H1 (cell line): ENCODE results near the gene SUPT7L.
"Not testable (repeated sequence)": the region's sequence is repeated elsewhere in the genome, so short reads cannot be mapped to it uniquely, and the experiment has no call there.

Experiments used
- ATF2 ChIP-seq: IDR thresholded peaks from 2 replicates; pipeline ENCODE4 v1.6.1; 2012; ENCODE audit warnings: low read length, inconsistent platforms
- ATF3 ChIP-seq: IDR thresholded peaks from 2 replicates; pipeline ENCODE4 v1.6.1; 2011; ENCODE audit warnings: low read depth, mild to moderate bottlenecking, low read length; ENCODE audit not compliant: insufficient read depth
- CTBP2 ChIP-seq: IDR thresholded peaks from 2 replicates; pipeline ENCODE4 v1.7.0; 2011; ENCODE audit warnings: borderline replicate concordance, mild to moderate bottlenecking, moderate library complexity, mixed read lengths, low read length; ENCODE audit not compliant: insufficient read depth, insufficient read length
- CTCF ChIP-seq, 3 experiments: IDR thresholded peaks; 1 replicate in 2 of 3; 2 replicates in 1 of 3; pipeline versions ENCODE4 v1.5.1 to v1.6.1; 2011; ENCODE audit warnings: low read length in 3 of 3, mild to moderate bottlenecking in 3 of 3, inconsistent platforms in 2 of 3, low read depth in 1 of 3, moderate library complexity in 1 of 3; ENCODE audit not compliant: insufficient read depth in 1 of 3; ENCODE audit errors: control extremely low read depth in 1 of 3
- E2F6 ChIP-seq: IDR thresholded peaks from 2 replicates; pipeline ENCODE4 v1.6.1; 2012; ENCODE audit warnings: inconsistent platforms
- JUND ChIP-seq: IDR thresholded peaks from 2 replicates; pipeline ENCODE4 v1.6.1; 2011; ENCODE audit warnings: mild to moderate bottlenecking, improper control_type of control experiment, low read length
- NRF1 ChIP-seq: IDR thresholded peaks from 2 replicates; pipeline ENCODE4 v1.6.1; 2011; ENCODE audit warnings: mild to moderate bottlenecking, low read depth, low read length, improper control_type of control experiment
- POLR2A ChIP-seq, 2 experiments: IDR thresholded peaks; 1 replicate in 1 of 2; 2 replicates in 1 of 2; pipeline ENCODE4 v1.6.1; 2011; ENCODE audit warnings: low read depth in 2 of 2, low read length in 2 of 2, mild to moderate bottlenecking in 2 of 2; ENCODE audit errors: control extremely low read depth in 1 of 2
- RNF2 ChIP-seq: fragments of 200-900, 300-1000 bp; sonication (generic); IDR thresholded peaks from 2 replicates; pipeline ENCODE4 v1.7.1; 2016; ENCODE audit warnings: borderline replicate concordance, low read depth, mild to moderate bottlenecking, antibody characterized with exemption, low read length; ENCODE audit not compliant: poor library complexity, severe bottlenecking; ENCODE audit errors: missing control alignments
- SIN3A ChIP-seq, 2 experiments: IDR thresholded peaks in 1 of 2; conservative IDR thresholded peaks in 1 of 2; 2 replicates each; pipeline ENCODE4 v1.6.1; 2011 to 2012; ENCODE audit warnings: low read length in 2 of 2, improper control_type of control experiment in 1 of 2, low read depth in 1 of 2, mild to moderate bottlenecking in 1 of 2
- SUZ12 ChIP-seq: fragments of 200-600 bp; sonication (generic); IDR thresholded peaks from 2 replicates; pipeline ENCODE4 v1.6.1; 2012; ENCODE audit warnings: mild to moderate bottlenecking, inconsistent platforms, low read length, moderate library complexity, mixed read lengths
- TAF1 ChIP-seq: IDR thresholded peaks from 2 replicates; pipeline ENCODE4 v1.6.1; 2011; ENCODE audit warnings: mild to moderate bottlenecking, low read depth, low read length
- TEAD4 ChIP-seq: IDR thresholded peaks from 2 replicates; pipeline ENCODE4 v1.6.1; 2012; ENCODE audit warnings: low read depth, low read length, inconsistent platforms, mixed read lengths

GRCh38 chr2:27630257-27630656 lies 33.2 kb downstream of the SUPT7L start:
- TF ChIP-seq SUZ12; JUND; CTCF (IDR thresholded peaks at IDR 0.05; ENCODE audit: control extremely low read depth in 1 of 3, insufficient read depth in 1 of 3, low read depth in 1 of 3, low read length in 3 of 3); TAF1; RNF2; CTBP2; NRF1; E2F6; POLR2A (IDR thresholded peaks at IDR 0.05; ENCODE audit: control extremely low read depth in 1 of 2, low read depth in 2 of 2, low read length in 2 of 2); SIN3A (conservative IDR thresholded peaks at IDR 0.05 in 1 of 2, IDR thresholded peaks at IDR 0.05 in 1 of 2; ENCODE audit: low read depth in 1 of 2, low read length in 2 of 2); TEAD4; ATF2; ATF3: not testable (repeated sequence)
